NCI-H510A treated with DMSO at 0.1 percent for 48 hours (cell line): ENCODE measurements around the gene SLC10A1.
"Not testable (repeated sequence)": the region's sequence is repeated elsewhere in the genome, so short reads cannot be mapped to it uniquely, and the experiment has no call there.

Experiments
- DNase-seq: peaks from one replicate; lab custom pipeline; 2025; lab: John Stamatoyannopoulos, UW

Gene SLC10A1

GRCh38 chr14:69796797-69797500 lies at the start of gene SLC10A1:
TSS of gene SLC10A1 (minus strand) at chr14:69797241. CDS start at chr14:69797155, 86 bp downstream.
- DNase-seq = no peak

DNA sequence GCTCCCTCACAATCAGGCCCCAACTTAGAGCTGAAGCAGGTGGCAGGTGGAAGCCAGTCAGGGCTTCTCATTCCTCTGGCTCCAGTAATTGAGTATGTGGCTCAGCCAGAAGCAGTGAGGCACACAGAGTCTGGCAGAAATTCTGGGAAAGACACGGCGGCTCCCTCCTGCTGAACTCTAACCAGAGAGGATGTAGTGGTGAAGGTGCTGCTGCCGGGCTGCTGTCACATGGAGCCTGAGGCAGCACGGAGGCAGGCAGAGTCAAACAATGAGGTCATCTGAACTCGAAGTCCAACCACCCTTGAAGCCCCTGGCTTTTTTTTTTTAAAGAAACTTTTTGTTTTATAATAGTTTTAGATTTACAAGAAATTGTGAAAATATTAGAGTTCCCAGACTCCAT lies 48.7 kb upstream of the SLC10A1 start:
- no peak for DNase-seq

GRCh38 chr14:69845050-69845581 lies 48.1 kb upstream of the SLC10A1 start:
- no peak for DNase-seq

- DNase-seq = no peak
These were observed 47.1 kb upstream of the SLC10A1 start for GRCh38 chr14:69844171-69844570.

- DNase-seq = peak; percentile 35
These were observed 45.8 kb upstream of the SLC10A1 start for GRCh38 chr14:69842686-69843420.

DNA sequence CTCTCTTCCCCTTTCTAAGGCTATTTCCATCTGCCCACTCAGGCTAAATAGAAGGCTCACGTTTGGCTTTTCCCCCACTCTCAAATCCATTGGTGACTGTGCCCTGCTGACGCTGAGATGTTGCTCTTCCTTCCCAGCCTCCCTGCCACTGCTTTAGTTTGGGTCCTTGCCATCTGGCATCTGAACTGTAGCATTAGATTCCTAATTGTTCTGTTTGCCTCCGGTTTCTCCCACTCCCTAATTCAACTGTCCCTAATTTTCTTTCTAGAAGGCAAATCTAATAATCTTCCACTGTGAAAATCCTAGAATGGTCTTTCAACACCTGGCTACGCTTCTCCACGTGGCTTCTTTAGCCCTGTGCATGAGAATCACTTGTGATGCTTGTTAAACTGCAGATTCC lies 44.6 kb upstream of the SLC10A1 start:
- no peak for DNase-seq

- DNase-seq = no peak
These were observed 42.6 kb upstream of the SLC10A1 start for GRCh38 chr14:69839661-69840060.

GRCh38 chr14:69838881-69839416 lies 41.9 kb upstream of the SLC10A1 start:
- no peak for DNase-seq

DNA sequence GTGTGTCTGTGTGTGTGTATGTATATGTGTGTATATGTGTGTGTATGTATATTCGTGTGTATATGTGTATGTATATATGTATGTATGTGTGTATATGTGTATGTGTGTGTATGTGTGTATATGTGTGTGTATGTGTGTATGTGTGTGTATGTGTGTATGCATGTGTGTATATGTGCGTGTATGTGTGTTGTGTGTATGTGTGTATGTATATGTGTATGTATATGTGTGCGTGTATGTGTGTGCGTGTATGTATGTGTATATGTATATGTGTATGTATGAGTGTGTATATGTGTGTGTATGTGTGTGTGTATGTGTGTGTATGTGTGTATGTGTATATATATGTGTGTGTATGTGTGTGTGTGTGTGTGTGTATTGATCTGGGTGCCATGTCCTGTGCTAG lies 31.8 kb upstream of the SLC10A1 start:
- no peak for DNase-seq

- no peak for DNase-seq
These were observed 31.3 kb upstream of the SLC10A1 start for GRCh38 chr14:69828354-69828753.

GRCh38 chr14:69827560-69827959 lies 30.5 kb upstream of the SLC10A1 start:
- no peak for DNase-seq

- no peak for DNase-seq
These were observed 25.4 kb upstream of the SLC10A1 start for GRCh38 chr14:69822456-69822855.

GRCh38 chr14:69820991-69821390 lies 23.9 kb upstream of the SLC10A1 start:
- DNase-seq = no peak

GRCh38 chr14:69819607-69820006 lies 22.6 kb upstream of the SLC10A1 start:
- DNase-seq = no peak

GRCh38 chr14:69818758-69819191 lies 21.7 kb upstream of the SLC10A1 start:
- DNase-seq = peak; percentile 86

- DNase-seq = no peak
These were observed 19.2 kb upstream of the SLC10A1 start for GRCh38 chr14:69816216-69816615.

DNA sequence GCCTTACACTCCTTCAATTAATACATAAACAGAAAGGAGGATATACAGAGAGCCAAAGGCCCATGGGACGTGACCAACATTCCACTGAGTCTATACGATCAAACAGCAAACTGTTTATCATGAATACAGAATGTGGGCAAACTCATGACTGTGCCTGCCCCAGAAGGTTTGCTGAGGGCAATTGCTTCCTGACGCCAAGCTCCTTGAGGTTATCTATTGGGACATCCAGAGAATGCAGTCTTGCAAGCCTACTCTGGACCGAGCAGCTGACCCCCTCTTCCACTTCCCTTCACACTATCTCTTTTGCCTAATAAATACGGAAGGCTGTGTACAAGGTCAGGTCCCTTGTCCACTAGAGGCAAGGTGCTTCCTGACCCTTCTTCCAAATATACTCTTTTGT lies 18.5 kb upstream of the SLC10A1 start:
- no peak for DNase-seq

DNA sequence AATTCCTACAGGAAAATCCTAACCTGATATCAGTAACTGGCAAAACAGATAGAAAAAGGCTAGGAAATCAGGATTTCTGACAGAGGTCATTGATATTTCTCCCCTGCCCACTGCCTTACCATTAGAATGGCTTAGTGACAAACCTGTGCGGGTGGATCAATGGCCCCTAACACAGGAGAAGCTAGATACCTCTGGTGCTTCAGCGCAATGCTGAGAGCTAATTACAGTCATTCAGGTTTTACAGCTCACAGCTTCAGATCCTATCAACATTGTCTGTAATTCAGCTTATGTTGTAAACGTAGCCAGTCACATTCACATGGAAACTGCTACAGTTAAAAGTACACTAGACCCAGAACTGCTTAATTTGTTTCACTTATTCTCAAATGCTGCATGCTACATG lies 17.4 kb upstream of the SLC10A1 start:
- DNase-seq = no peak

GRCh38 chr14:69813346-69813745 lies 16.3 kb upstream of the SLC10A1 start:
- DNase-seq = not testable (repeated sequence)

DNA sequence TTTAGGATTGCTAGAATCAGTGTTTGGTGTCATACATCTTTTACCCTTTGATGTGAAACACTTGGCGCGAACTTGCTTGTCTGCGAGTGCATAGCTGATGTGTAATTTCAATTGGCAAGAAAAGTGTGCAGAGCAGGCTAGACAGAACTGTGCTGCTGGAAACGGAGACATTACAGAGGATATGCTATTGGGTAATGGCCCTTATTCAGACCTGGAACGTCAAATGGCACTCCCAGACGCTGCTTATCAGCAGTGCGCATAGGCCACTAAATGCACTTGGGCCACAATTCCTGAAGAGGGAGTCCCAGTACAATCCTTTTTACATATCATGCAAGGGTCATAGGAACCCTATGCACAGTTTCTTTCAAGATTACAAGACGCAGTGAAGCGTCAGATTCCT lies 15.7 kb upstream of the SLC10A1 start:
- DNase-seq = no peak

DNA sequence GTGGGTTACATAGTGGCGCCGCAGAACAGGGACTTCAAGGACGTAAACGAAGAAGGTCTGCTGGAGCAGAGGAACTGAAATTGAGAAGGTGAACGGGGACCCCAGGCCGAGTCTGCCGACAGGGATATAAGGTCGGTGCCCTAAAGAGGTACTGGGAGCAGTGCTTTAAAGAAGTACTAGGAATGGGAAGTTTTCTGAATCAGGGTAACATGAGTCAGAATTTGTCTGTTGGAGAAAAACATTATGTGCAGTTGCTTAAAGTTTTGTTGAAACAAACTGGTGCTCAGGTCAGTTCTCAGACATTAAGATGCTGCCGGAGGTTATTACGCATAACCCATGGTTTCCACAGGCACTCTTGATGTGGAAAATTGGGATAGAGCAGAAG lies 14.8 kb upstream of the SLC10A1 start:
- no peak for DNase-seq

GRCh38 chr14:69811227-69811867 lies 14.3 kb upstream of the SLC10A1 start:
- no peak for DNase-seq
